Endometrial microvascular endothelial cells (primary cell): Measurements from ENCODE around the gene UVRAG. TPM values are rescaled to one million over a fixed set of nuclear protein-coding genes. Genes with fewer than 3 reads are reported as not detected.

Experiments used
- in situ Hi-C: cut with HindIII; loops from 2 replicates; pipeline ENCODE4 v1.10.0; 2017; ENCODE audit warnings: low sequenced_read_pairs, low pct_unique_long_range_greater_than_20kb; ENCODE audit errors: inconsistent ontology term
- total RNA-seq: library from RNA; depleted of rRNA; stranded (reverse); fragments of >200 nt; gene quantifications from one replicate; pipeline ENCODE4 v1.2.3, GENCODE V29; 2015; ENCODE audit errors: inconsistent ontology term

Gene UVRAG
- total RNA-seq, 1 donor from 2014 or later, result 34.4 TPM

GRCh38 chr11:75782540-75783263 lies 32.3 kb upstream of the UVRAG start:
- in situ Hi-C loops, result no loop called here

GRCh38 chr11:75783416-75784084 lies 31.5 kb upstream of the UVRAG start:
- in situ Hi-C loops, result no loop called here

- in situ Hi-C loops, result no loop called here
Measured at GRCh38 chr11:75784085-75784478, 30.9 kb upstream of the UVRAG start.

GRCh38 chr11:75784506-75784905 lies 30.5 kb upstream of the UVRAG start:
- in situ Hi-C loops, result no loop called here

GRCh38 chr11:75785187-75785586 lies 29.8 kb upstream of the UVRAG start:
- in situ Hi-C loops, result no loop called here

- in situ Hi-C loops, result no loop called here
Measured at GRCh38 chr11:75786101-75786736, 28.8 kb upstream of the UVRAG start.

GRCh38 chr11:75789521-75789920 lies 25.5 kb upstream of the UVRAG start:
- in situ Hi-C loops, result no loop called here

GRCh38 chr11:75790986-75791385 lies 24.0 kb upstream of the UVRAG start:
- in situ Hi-C loops, result no loop called here

GRCh38 chr11:75792127-75792731 lies 22.8 kb upstream of the UVRAG start:
- in situ Hi-C loops, result no loop called here

GRCh38 chr11:75792997-75793800 lies 21.8 kb upstream of the UVRAG start:
- in situ Hi-C loops, result no loop called here

GRCh38 chr11:75793966-75794365 lies 21.0 kb upstream of the UVRAG start:
- in situ Hi-C loops, result no loop called here

- in situ Hi-C loops, result no loop called here
Measured at GRCh38 chr11:75795276-75796090, 19.5 kb upstream of the UVRAG start.

GRCh38 chr11:75796091-75796435 lies 18.9 kb upstream of the UVRAG start:
- in situ Hi-C loops, result no loop called here

GRCh38 chr11:75797116-75797515 lies 17.9 kb upstream of the UVRAG start:
- in situ Hi-C loops, result no loop called here

GRCh38 chr11:75797792-75798191 lies 17.2 kb upstream of the UVRAG start:
- in situ Hi-C loops, result no loop called here

GRCh38 chr11:75800136-75800675 lies 14.8 kb upstream of the UVRAG start:
- in situ Hi-C loops, result no loop called here

GRCh38 chr11:75800728-75801361 lies 14.2 kb upstream of the UVRAG start:
- in situ Hi-C loops, result no loop called here
